Mesothelial cell of epicardium (in vitro differentiated cells): Measurements from ENCODE around the gene CACNA1H. TPM values are rescaled to one million over a fixed set of nuclear protein-coding genes. Genes with fewer than 3 reads are reported as not detected.

Experiments
- DNase-seq, 2 experiments: peaks; one replicate each; pipeline ENCODE4 v3.0.0; 2021; ENCODE audit warnings: low spot score in 2 of 2; ENCODE audit not compliant: unreplicated experiment in 2 of 2
- H3K27ac Mint-ChIP-seq: 2 replicates; pipeline ENCODE4 v1.8.0; 2021; ENCODE audit warnings: mixed read lengths
- H3K27me3 Mint-ChIP-seq: 2 replicates; pipeline ENCODE4 v1.8.0; 2021; ENCODE audit warnings: low read depth, mixed read lengths
- H3K36me3 Mint-ChIP-seq: 2 replicates; pipeline ENCODE4 v1.8.0; 2021; ENCODE audit warnings: mixed read lengths
- H3K4me1 Mint-ChIP-seq: 2 replicates; pipeline ENCODE4 v1.8.0; 2021; ENCODE audit warnings: mixed read lengths
- H3K4me3 Mint-ChIP-seq: 2 replicates; pipeline ENCODE4 v1.8.0; 2021; ENCODE audit warnings: mild to moderate bottlenecking, moderate library complexity, mixed read lengths
- H3K9me3 Mint-ChIP-seq: 2 replicates; pipeline ENCODE4 v1.8.0; 2021; ENCODE audit warnings: mixed read lengths
- total RNA-seq: library from RNA; stranded (reverse); gene quantifications from 3 replicates; pipeline ENCODE4 v1.2.1, GENCODE V29; 2021
- TF ChIP-seq, protein P1 (sequence below): fragments of 200-600 bp; sonication (generic); IDR thresholded peaks from one replicate; pipeline ENCODE4 v1.5.0; 2021; ENCODE audit warnings: antibody characterized with exemption; ENCODE audit not compliant: unreplicated experiment

Gene CACNA1H
- total RNA-seq, 1 donor from 2014 or later: 41.8 TPM

DNA sequence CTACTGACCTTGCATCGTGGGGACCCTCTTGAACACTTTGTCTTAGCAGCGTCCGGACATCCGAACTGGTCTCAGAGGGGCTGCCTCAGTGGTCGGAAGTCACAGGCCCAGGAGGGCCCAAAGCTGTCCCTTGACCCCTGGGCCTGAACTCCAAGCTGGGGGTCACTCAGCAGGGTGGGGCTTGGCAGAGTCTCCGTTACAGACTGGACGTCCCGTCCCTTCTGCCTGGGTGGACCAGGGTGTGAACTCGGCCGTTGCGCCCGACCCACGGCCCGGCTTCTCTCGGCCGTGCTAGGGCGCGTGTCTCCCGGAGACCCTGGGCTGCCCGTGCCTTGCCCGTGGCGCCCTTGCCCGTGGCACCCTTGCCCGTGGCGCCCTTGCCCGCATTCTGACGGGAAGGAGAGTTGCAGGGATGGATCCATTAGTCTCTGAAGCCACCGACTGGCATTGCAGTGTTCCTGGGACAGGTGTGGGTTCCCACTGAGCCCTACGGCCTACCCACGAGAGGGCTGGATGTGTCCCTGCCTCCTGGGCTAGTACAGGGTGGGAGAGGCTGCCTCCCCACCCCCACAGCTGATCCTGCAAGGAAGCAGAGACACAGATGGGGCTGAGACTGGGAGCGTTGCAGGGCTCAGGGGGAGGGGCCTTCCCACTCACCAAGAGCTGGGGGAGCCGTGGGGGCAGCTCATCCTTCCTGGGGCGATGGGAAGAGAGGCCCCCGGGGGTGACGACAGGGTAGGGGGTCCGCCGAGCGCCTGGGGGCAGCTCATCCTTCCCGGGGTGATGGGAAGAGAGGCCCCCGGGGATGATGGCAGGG lies 4.9 kb downstream of the CACNA1H start:
- Mint-ChIP-seq H3K4me1 (peaks cover 28% of the 10 kb centered on the region), H3K27ac (no peak overlapping the region), H3K4me3 (no peak overlapping the region), H3K9me3 (no peaks in the 10 kb centered on the region), H3K36me3 (no peaks in the 10 kb centered on the region), H3K27me3 (peaks cover 23% of the 10 kb centered on the region)
- TF ChIP-seq, protein P1, sequence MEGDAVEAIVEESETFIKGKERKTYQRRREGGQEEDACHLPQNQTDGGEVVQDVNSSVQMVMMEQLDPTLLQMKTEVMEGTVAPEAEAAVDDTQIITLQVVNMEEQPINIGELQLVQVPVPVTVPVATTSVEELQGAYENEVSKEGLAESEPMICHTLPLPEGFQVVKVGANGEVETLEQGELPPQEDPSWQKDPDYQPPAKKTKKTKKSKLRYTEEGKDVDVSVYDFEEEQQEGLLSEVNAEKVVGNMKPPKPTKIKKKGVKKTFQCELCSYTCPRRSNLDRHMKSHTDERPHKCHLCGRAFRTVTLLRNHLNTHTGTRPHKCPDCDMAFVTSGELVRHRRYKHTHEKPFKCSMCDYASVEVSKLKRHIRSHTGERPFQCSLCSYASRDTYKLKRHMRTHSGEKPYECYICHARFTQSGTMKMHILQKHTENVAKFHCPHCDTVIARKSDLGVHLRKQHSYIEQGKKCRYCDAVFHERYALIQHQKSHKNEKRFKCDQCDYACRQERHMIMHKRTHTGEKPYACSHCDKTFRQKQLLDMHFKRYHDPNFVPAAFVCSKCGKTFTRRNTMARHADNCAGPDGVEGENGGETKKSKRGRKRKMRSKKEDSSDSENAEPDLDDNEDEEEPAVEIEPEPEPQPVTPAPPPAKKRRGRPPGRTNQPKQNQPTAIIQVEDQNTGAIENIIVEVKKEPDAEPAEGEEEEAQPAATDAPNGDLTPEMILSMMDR: no peak
- DNase-seq: no peak

DNA sequence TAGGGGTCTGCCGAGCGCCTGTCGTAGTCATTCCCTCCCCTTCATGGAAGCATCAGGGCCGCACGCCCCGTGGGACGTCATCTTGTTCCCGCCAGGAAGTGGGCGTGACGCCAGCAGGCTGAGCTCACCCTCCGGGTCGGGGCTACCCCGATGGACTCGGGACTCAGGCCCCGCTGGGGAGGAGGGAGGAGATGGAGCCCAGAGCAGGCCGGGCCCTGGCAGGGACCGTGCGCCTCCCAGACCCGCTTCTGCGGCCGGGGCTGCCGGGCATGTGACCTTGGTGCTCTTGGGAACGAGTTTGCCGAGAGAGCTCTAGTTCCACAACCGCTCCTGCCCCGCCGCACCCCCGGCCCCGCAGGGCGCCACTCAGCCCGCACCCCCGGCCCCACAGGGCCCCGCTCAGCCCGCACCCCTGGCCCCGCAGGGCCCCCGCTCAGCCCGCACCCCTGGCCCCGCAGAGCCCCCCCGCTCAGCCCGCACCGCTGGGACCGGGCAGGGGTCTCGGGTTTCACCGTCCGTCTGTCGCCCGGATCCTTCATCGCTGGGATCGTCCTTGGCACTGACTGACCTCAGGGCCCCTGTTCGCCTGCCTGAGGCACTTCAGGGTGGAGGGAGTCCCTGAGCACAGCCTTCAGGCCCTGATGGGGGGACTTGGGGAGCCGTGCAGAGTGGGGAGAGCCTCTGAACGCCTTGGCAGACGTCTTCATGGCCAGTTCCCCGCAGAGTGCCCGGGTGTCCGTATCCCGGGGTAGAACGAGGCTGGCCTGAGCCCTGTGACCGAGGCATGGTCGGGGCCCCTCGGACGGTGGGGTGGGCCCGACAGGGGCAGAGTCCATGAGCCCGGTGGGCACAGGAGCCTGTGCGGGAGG lies 5.8 kb downstream of the CACNA1H start:
- Mint-ChIP-seq H3K9me3 (no peaks in the 10 kb centered on the region), H3K4me3 (no peak overlapping the region), H3K4me1 (peaks cover 28% of the 10 kb centered on the region), H3K27me3 (peaks cover 23% of the 10 kb centered on the region), H3K27ac (no peak overlapping the region), H3K36me3 (no peaks in the 10 kb centered on the region)
- no peak for DNase-seq
- TF ChIP-seq, protein P1: no peak

DNA sequence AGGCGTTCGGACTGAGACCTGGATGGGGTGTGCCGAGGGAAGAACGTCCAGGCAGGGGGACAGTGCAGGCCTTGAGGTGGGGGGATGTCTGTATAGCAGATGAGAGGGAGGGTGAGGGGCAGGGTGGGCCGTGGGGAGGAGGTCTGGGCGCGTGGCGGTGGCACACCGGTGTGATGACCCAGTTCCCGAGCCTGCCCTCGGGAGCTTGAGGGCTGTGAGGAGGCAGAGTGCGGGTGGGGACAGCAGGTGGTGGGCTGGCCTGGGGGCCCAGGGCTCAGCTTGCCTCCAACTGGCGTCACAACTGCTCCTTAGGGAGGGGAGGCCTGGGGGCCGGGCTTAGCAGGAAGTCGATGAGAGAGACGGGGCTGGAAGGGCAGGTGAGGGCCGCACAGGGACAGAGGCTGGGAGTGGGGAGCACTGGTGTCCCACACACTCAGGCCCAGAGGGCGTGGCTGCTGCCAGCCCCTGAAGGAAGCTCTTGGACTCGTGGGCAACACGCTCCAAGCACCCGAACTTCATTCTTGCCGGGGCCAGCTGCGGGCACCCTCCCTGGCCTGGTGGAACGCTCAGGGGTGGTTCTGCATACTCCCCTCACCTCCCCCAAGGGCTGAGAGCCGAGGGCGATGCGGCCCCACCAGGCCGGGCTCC lies 6.5 kb downstream of the CACNA1H start:
- H3K4me1 Mint-ChIP-seq: peaks cover 26% of the 10 kb centered on the region
- H3K9me3 Mint-ChIP-seq: no peaks in the 10 kb centered on the region
- TF ChIP-seq, protein P1: no peak
- no peaks in the 10 kb centered on the region for H3K36me3 Mint-ChIP-seq
- no peak for DNase-seq
- peaks cover 23% of the 10 kb centered on the region for H3K27me3 Mint-ChIP-seq
- peak overlapping the region; percentile 33 for H3K4me3 Mint-ChIP-seq
- peak overlapping the region; percentile 82 for H3K27ac Mint-ChIP-seq

DNA sequence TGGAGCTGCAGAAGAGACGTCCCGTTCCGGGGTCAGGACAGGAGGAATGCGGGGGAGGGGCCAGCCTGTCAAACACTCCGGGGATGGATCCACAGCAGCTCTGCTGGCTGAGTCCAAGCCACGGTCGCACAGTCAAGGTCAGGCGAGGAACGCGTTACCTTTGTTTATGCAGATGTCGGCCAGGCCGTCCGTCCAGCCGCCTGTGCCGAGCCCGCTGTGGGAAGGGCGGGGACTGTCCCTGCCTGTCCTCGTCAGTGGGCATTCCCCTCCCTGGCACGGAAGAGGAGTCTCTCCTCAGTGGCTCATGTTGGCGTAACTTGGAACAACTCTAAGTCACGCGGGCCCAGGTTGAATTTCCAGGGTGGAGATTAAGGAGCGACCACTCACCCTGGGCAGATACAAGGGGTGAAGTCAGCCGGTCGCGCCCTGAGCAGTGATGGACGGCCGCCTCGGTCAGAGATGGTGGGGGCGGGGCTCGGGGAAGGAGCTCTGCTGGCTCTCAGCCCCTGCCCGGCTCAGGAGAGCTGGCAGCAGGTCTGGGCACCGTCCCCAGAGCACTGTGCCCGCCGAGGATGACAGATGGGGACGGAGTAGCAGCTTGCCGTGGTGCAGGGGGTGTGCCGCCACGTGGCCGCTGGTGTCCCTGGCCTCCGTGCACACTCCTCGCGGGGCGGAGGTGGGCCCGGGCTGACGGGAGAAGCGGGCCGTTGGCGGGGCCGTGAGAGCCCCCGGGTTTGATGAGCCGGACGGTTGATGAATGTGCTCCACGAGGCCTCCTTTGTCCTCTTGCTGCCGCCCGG lies 7.3 kb downstream of the CACNA1H start:
- peak; percentile 56 to 66 for DNase-seq
- no peaks in the 10 kb centered on the region for H3K36me3 Mint-ChIP-seq
- peaks cover 24% of the 10 kb centered on the region for H3K4me1 Mint-ChIP-seq
- TF ChIP-seq, protein P1: no peak
- peaks cover 22% of the 10 kb centered on the region for H3K27me3 Mint-ChIP-seq
- H3K4me3 Mint-ChIP-seq: peak overlapping the region; percentile 33
- peak overlapping the region; percentile 82 for H3K27ac Mint-ChIP-seq
- H3K9me3 Mint-ChIP-seq: no peaks in the 10 kb centered on the region
